Left renal pelvis (tissue), 4 donors: ENCODE results near the gene IFT81. TPM values are rescaled to one million over a fixed set of nuclear protein-coding genes. Genes with fewer than 3 reads are reported as not detected.
"Not testable (repeated sequence)": the region's sequence is repeated elsewhere in the genome, so short reads cannot be mapped to it uniquely, and the experiment has no call there.

Experiments used
- DNase-seq, 4 donors: peaks; one replicate each; pipeline ENCODE4 v3.0.0-alpha.2; 2013; ENCODE audit warnings: low read depth in 4 of 4, low spot score in 3 of 4
- polyA plus RNA-seq, 4 donors: library from polyadenylated mRNA; unstranded; fragments of 120-200 nt; gene quantifications; one replicate each; pipeline ENCODE4 v1.2.1, GENCODE V29; 2013; ENCODE audit not compliant: insufficient read length in 4 of 4

Gene IFT81
- polyA plus RNA-seq, 4 donors: 26.6 to 60.4 (median 49.5) TPM

GRCh38 chr12:110235383-110235782 is 111.2 kb downstream of the IFT81 start:
- DNase-seq: no peak

GRCh38 chr12:110243227-110243626 is 119.1 kb downstream of the IFT81 start:
- no peak for DNase-seq

DNA sequence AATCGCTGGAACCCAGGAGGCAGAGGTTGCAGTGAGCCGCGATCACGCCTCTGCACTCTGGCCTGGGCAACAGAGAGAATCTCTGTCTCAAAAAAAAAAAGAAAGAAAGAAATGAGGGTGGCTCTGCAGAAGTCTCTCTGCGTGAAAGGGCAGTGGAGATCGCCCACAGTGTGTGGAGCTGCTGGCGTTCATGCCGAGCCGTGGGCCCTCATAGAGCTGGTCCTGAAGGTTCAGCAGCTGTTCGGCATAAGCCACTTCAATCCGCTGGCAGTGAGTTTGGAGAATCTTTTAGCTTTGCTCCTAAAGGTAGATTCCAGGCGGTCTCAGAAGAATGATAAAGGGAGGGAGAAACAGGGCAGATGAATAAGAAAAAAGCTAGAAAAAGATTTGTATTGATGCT is 120.2 kb downstream of the IFT81 start:
- no peak for DNase-seq

DNA sequence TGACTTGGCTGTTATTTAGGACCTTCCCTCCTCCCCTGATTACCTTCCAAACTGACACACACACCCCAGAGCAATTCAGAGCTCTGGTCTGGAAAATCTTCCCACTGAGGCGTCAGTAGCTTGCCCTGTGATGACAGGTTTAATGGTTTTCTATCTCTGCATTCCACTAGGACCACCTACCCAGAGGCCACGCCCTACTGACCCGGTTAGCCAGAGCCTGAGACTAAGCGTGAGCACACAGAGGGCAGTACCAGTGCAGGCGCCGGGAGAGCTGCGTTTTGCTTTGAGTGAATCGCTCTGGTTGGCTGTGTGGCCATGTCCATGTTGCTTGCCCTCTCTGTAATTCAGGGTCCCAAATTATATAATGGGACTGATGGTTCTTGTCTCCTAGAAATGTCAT is 120.7 kb downstream of the IFT81 start:
- DNase-seq: no peak

GRCh38 chr12:110245369-110245772 is 121.2 kb downstream of the IFT81 start:
- DNase-seq: no peak

GRCh38 chr12:110246636-110247339 is 122.6 kb downstream of the IFT81 start:
- no peak for DNase-seq

DNA sequence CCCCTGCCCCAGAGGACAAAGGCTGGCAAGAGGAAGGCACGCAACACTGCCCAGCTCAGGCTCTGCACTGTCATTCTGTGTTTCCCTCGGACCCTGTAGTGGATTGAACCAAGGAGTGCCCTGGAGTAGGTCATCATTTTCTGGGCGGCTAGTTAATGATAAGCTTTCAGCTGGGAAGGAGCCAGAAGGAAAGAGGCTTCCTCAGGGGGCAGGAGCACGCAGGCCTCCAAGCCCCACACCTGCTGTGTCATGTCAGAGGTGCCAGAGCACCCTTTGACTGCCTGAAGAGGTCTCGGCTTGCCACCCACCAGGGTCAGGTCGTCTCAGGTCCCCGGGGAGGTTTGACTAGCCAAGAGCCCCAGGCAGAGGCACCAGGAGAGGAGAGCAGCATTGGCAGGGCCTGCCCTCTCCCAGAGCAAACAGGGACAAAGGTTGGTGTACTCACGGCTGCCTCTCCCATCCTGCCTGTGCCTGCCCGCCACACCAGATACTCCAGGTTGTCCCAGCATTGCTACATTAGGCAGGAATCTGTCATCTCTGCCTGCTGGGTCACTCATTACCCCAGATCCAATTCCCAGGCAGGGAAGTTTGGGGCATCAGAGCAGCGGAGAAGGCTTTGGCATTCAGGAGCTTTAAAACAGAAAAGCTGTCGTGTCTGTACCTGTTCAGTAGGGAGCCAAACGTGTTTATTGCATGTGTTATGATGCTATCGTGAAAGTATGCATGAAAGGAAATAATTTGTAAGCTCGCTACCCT is 123.4 kb downstream of the IFT81 start:
- DNase-seq: no peak

DNA sequence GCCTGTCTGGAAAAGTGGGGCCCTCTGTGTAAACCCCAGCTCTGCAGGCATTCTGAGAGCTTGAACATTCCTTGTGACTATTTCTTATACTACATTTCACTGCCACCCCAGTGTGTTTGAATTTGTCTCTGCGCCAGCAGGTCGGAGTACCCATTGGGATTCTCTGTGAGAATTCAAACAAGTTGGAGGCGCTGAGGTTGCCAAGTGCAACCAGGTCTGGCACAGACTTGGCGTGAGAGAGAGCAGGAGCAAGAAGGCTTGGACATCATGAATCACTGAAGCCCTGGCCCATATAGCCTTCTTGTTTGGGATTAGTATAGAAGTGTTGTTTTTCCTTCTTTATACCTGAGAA is 123.9 kb downstream of the IFT81 start:
- DNase-seq: no peak

GRCh38 chr12:110249105-110249504 is 124.9 kb downstream of the IFT81 start:
- no peak for DNase-seq

- no peak for DNase-seq
These were observed 125.6 kb downstream of the IFT81 start for GRCh38 chr12:110249716-110250225.

DNA sequence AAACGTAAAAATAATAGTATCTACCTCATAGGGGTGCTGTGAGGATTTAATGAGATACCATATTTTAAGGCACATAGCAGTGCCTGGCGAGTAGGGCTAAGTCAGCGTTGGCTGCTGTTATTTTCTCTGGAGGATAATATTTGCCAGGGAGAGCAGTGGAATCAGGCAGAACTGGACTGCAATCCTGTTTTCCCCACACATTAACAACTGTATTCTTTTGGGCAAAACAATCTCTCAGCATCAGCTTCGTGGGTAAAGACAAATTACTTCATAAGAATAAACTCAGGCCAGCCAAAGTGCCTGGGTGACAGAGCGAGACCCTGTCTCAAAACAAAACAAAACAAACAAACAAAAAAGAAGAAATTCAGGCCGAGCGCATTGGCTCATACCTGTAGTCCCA is 127.2 kb downstream of the IFT81 start:
- DNase-seq: no peak

- no peak for DNase-seq
These were observed 128.6 kb downstream of the IFT81 start for GRCh38 chr12:110252716-110253115.

DNA sequence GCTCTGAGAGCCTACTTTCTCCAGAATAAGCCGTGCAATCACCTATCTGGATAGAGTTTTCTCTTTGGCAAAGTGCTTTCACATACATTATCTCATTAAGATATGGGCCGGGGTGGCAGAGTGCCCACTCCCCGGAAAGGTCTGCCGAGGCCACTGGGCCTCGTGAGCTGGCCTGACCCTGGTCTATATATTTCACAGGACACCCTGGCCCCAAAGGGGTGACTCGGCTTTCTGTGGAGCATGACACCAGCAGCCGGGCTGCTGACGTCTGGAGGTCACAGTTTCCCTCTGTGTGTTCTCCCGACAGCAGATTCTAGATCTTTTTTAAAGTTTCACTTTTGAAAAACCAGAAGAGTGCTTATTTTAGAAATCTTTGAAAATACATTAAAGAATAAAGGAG is 129.0 kb downstream of the IFT81 start:
- no peak for DNase-seq

DNA sequence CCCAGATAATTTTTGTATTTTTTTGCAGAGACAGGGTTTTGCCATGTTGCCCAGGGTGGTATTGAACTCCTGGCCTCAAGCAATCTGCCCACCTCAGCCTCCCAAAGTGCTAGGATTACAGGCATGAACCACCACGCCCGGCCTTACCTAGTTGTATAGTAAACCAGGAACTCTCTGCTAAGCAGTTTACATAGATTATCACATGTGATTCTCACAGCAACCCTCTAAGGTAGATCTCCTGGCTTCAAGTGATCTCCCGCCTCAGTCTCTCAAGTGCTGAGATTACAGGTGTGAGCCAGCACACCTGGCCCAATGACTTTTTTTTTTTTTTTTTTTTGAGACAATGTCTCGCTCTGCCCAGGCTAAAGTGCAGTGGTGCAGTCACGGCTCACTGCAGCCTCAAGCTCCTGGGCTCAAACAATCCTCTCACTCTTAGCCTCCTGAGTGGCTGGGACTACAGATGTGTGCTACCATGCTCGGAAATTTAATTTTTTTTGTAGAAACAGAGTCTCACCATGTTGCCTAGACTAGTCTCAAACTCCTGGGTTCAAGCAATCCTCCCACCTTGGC is 130.9 kb downstream of the IFT81 start:
- no peak for DNase-seq

GRCh38 chr12:110255890-110256456 is 131.8 kb downstream of the IFT81 start:
- not testable (repeated sequence) for DNase-seq

DNA sequence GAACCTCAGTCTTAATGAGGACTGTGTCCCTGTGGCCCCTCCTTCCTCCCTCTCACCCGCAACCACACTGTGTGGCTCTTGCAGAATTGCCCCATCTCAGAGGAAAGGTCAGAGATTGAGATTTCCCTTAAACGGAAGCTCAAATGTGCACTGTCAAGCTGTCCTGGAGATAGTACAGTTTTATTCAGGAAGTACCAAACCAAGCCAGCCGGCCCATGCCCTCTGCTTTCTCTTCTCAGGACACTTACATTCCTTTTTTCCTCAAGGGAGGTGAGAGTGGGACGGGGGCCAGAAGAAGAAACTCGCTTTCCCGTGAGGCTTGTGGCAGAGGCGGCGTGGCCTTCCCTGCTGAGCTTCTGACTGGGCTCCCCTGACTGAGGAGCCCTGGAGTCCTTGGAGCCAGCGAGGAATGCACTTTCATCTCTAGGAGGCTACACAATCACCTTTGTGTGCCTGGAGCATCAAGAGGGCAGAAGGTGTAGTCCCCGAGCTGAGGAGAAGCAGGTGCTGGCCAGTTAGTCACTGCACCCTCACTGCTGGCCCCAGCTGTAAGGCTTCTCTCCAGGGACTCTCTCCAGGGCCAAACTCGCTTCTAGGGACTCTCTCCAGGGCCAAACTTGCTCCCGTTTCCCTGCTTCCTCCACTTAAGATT is 132.7 kb downstream of the IFT81 start:
- no peak for DNase-seq

DNA sequence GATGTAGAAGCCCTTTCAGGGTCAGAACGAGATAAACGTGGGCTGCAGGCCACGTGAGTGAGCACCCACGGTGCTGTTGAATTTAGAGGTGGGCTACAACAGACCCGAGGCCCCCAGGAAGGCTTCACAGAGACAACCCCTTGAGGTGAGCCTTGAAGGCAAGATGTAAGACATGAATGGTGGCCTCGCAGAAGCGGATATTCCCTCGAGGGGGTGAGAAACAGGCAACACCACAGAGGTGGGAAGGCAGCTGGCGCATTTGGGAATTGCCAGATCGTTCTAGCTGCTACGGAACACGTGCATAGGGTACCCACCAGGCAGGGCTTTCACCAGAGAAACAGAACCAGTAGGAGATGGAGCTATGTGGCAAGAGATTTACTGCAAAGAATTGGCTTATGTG is 134.3 kb downstream of the IFT81 start:
- DNase-seq: no peak

- no peak for DNase-seq
These were observed 138.6 kb downstream of the IFT81 start for GRCh38 chr12:110262442-110263388.

GRCh38 chr12:110266381-110266960 is 142.3 kb downstream of the IFT81 start:
- DNase-seq: no peak
